OCI-LY7 (cell line): Measurements from ENCODE around the gene CLDN8.

Source experiments
- EZH2phosphoT487 ChIP-seq: fragments of 200-600 bp; sonication (generic); IDR thresholded peaks from 2 replicates; pipeline ENCODE4 v1.6.1; 2018; ENCODE audit warnings: low read depth, borderline replicate concordance, mild to moderate bottlenecking, mixed run types, antibody characterized with exemption, low read length, moderate library complexity, mixed read lengths
- TF ChIP-seq, protein P1 (sequence below): fragments of 200-600 bp; sonication (generic); conservative IDR thresholded peaks from 2 replicates; pipeline ENCODE4 v1.5.1; 2014; ENCODE audit warnings: mild to moderate bottlenecking, antibody characterized with exemption, low read length, moderate library complexity, mixed read lengths

DNA sequence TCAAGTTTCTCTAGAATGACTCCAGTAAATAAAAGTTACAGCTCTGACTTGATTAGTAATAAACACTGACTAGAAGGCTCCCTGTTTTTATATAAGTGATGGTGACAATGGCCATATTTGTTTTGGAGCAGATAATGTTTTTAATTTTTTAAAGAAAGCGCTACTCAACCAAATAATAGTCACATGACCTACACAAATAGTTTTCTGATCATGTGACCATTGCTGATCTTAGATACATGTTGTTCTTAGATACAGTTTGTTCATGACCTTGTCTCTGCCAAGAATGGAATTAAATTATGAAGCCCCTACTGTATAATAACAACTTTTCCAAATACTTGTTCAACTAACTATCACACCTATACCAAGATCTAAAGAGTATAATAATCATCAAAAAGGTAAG is 22.3 kb upstream of the CLDN8 start:
- TF ChIP-seq, protein P1, sequence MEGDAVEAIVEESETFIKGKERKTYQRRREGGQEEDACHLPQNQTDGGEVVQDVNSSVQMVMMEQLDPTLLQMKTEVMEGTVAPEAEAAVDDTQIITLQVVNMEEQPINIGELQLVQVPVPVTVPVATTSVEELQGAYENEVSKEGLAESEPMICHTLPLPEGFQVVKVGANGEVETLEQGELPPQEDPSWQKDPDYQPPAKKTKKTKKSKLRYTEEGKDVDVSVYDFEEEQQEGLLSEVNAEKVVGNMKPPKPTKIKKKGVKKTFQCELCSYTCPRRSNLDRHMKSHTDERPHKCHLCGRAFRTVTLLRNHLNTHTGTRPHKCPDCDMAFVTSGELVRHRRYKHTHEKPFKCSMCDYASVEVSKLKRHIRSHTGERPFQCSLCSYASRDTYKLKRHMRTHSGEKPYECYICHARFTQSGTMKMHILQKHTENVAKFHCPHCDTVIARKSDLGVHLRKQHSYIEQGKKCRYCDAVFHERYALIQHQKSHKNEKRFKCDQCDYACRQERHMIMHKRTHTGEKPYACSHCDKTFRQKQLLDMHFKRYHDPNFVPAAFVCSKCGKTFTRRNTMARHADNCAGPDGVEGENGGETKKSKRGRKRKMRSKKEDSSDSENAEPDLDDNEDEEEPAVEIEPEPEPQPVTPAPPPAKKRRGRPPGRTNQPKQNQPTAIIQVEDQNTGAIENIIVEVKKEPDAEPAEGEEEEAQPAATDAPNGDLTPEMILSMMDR, result no peak
- TF ChIP-seq EZH2phosphoT487, result no peak
